Ovary (tissue), 3 donors: ENCODE data around the gene USP10.

Experiments used
- CTCF ChIP-seq, 3 donors: fragments of 450-650 bp in 2 of 3; fragments of 200-600 bp in 1 of 3; IDR thresholded peaks; one replicate each; pipeline versions ENCODE4 v1.5.1 to v1.8.0; 2016 to 2022; ENCODE audit warnings: antibody characterized with exemption in 3 of 3, mild to moderate bottlenecking in 1 of 3
- EP300 ChIP-seq: sonication (generic); formaldehyde crosslinking; IDR thresholded peaks from one replicate; pipeline ENCODE4 v1.6.1; 2017; ENCODE audit warnings: antibody characterized with exemption
- POLR2A ChIP-seq: fragments of 450-650 bp; IDR thresholded peaks from one replicate; pipeline ENCODE4 v1.6.1; 2017; ENCODE audit warnings: antibody characterized with exemption, mild to moderate bottlenecking, moderate library complexity
- donor health status: DM: no; HTN: no; CAD: no.

GRCh38 chr16:84663433-84664101 is 36.2 kb upstream of the USP10 start:
- TF ChIP-seq POLR2A (no peak), CTCF (IDR thresholded peaks at IDR 0.05) (no peak), EP300 (no peak)
